SJSA1 (cell line): Measurements from ENCODE around the gene MAST4. TPM values are rescaled to one million over a fixed set of nuclear protein-coding genes. Genes with fewer than 3 reads are reported as not detected.
"Not testable (repeated sequence)": the region's sequence is repeated elsewhere in the genome, so short reads cannot be mapped to it uniquely, and the experiment has no call there.

Experiments
- DNase-seq, 2 experiments: peaks; one replicate each; pipeline ENCODE4 v3.0.0-alpha.2; 2015 to 2020; ENCODE audit warnings: low spot score in 2 of 2, low read depth in 1 of 2
- H3K27ac ChIP-seq: fragments of 250-450 bp; sonication (Bioruptor Pico); 2 replicates; pipeline ENCODE4 v1.5.1; 2020; ENCODE audit warnings: mild to moderate bottlenecking, moderate library complexity
- H3K27me3 ChIP-seq: fragments of 250-450 bp; sonication (Bioruptor Pico); replicated peaks from 2 replicates; pipeline ENCODE4 v1.5.1; 2020; ENCODE audit warnings: mild to moderate bottlenecking, moderate library complexity
- H3K36me3 ChIP-seq: fragments of 250-450 bp; sonication (Bioruptor Pico); 2 replicates; pipeline ENCODE4 v1.5.1; 2020; ENCODE audit warnings: mild to moderate bottlenecking
- H3K4me1 ChIP-seq: fragments of 250-450 bp; sonication (Bioruptor Pico); replicated peaks from 2 replicates; pipeline ENCODE4 v1.6.1; 2021; ENCODE audit warnings: mild to moderate bottlenecking
- H3K4me3 ChIP-seq: fragments of 250-450 bp; sonication (Bioruptor Pico); 2 replicates; pipeline ENCODE4 v1.5.1; 2020; ENCODE audit warnings: mild to moderate bottlenecking
- H3K9me3 ChIP-seq: fragments of 250-450 bp; sonication (Bioruptor Pico); replicated peaks from 2 replicates; pipeline ENCODE4 v1.5.1; 2020; ENCODE audit warnings: mild to moderate bottlenecking
- total RNA-seq: library from RNA; depleted of rRNA; stranded (reverse); fragments of >200 nt; shearing (Covaris generic); gene quantifications from 2 replicates; pipeline ENCODE4 v1.2.3, GENCODE V29; 2014

MAST4 gene
- total RNA-seq, 1 experiment from 2014 or later = 2.3 TPM

GRCh38 chr5:67164856-67165525 is 568.8 kb downstream of the MAST4 start:
- no peaks in the 10 kb centered on the region for H3K27me3 ChIP-seq
- H3K4me1 ChIP-seq = peaks cover 19% of the 10 kb centered on the region
- no peaks in the 10 kb centered on the region for H3K36me3 ChIP-seq
- DNase-seq = no peak
- no peak overlapping the region for H3K27ac ChIP-seq
- H3K9me3 ChIP-seq = no peaks in the 10 kb centered on the region
- no peak overlapping the region for H3K4me3 ChIP-seq

- no peak overlapping the region for H3K4me3 ChIP-seq
- DNase-seq = no peak
These were observed 569.6 kb downstream of the MAST4 start for GRCh38 chr5:67165526-67166459.

DNA sequence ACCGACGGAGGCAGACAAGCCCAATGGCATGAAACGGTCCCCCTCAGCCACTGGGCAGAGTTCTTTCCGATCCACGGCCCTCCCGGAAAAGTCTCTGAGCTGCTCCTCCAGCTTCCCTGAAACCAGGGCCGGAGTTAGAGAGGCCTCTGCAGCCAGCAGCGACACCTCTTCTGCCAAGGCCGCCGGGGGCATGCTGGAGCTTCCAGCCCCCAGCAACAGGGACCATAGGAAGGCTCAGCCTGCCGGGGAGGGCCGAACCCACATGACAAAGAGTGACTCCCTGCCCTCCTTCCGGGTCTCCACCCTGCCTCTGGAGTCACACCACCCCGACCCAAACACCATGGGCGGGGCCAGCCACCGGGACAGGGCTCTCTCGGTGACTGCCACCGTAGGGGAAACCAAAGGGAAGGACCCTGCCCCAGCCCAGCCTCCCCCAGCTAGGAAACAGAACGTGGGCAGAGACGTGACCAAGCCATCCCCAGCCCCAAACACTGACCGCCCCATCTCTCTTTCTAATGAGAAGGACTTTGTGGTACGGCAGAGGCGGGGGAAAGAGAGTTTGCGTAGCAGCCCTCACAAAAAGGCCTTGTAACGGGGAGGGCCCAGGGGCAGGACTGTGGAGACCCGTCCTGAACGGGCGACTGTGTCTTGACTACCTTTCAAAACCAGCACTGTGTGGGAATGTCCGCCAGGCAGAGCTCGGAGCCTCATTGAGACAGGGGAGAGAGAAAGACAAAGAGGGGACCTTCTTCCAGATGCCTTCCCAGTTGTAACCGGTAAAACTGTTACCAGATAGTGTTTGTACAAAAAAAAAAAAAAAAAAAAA is 570.5 kb downstream of the MAST4 start:
- no peaks in the 10 kb centered on the region for H3K27me3 ChIP-seq
- no peak for DNase-seq
- H3K36me3 ChIP-seq = no peaks in the 10 kb centered on the region
- H3K4me3 ChIP-seq = no peak overlapping the region
- H3K4me1 ChIP-seq = peaks cover 3% of the 10 kb centered on the region
- H3K9me3 ChIP-seq = no peaks in the 10 kb centered on the region
- H3K27ac ChIP-seq = no peak overlapping the region

More at GRCh38 chr5:67165526-67166459, 569.6 kb downstream of the MAST4 start:
- no peak overlapping the region for H3K27ac ChIP-seq
- H3K27me3 ChIP-seq = no peaks in the 10 kb centered on the region
- no peaks in the 10 kb centered on the region for H3K9me3 ChIP-seq
- no peaks in the 10 kb centered on the region for H3K36me3 ChIP-seq
- peaks cover 11% of the 10 kb centered on the region for H3K4me1 ChIP-seq

GRCh38 chr5:67168069-67168468 is 571.9 kb downstream of the MAST4 start:
- Histone ChIP-seq H3K9me3 (no peaks in the 10 kb centered on the region), H3K4me1 (no peaks in the 10 kb centered on the region), H3K4me3 (no peak overlapping the region), H3K27me3 (no peaks in the 10 kb centered on the region), H3K27ac (no peak overlapping the region), H3K36me3 (no peaks in the 10 kb centered on the region)
- DNase-seq = no peak

GRCh38 chr5:67170767-67171166 is 574.6 kb downstream of the MAST4 start:
- Histone ChIP-seq H3K9me3 (no peaks in the 10 kb centered on the region), H3K27ac (no peak overlapping the region), H3K36me3 (no peaks in the 10 kb centered on the region), H3K4me1 (no peaks in the 10 kb centered on the region), H3K27me3 (no peaks in the 10 kb centered on the region), H3K4me3 (no peak overlapping the region)
- no peak for DNase-seq

GRCh38 chr5:67173351-67173750 is 577.2 kb downstream of the MAST4 start:
- not testable (repeated sequence) for H3K4me3 ChIP-seq, H3K4me1 ChIP-seq, H3K27me3 ChIP-seq, H3K36me3 ChIP-seq, H3K9me3 ChIP-seq, H3K27ac ChIP-seq, DNase-seq

GRCh38 chr5:67173959-67174358 is 577.8 kb downstream of the MAST4 start:
- H3K4me3 ChIP-seq = no peak overlapping the region
- no peaks in the 10 kb centered on the region for H3K36me3 ChIP-seq
- no peak for DNase-seq
- H3K4me1 ChIP-seq = no peaks in the 10 kb centered on the region
- 0 out of 2 replicates have a peak, but pooled peaks cover 2% of the 10 kb centered on the region for H3K9me3 ChIP-seq
- no peak overlapping the region for H3K27ac ChIP-seq
- no peaks in the 10 kb centered on the region for H3K27me3 ChIP-seq

GRCh38 chr5:67176936-67177335 is 580.7 kb downstream of the MAST4 start:
- no peak for DNase-seq
- H3K36me3 ChIP-seq = no peaks in the 10 kb centered on the region
- H3K4me1 ChIP-seq = no peaks in the 10 kb centered on the region
- H3K27ac ChIP-seq = no peak overlapping the region
- no peaks in the 10 kb centered on the region for H3K27me3 ChIP-seq
- no peak overlapping the region for H3K4me3 ChIP-seq
- 0 out of 2 replicates have a peak, but pooled peaks cover 2% of the 10 kb centered on the region for H3K9me3 ChIP-seq

- H3K27me3 ChIP-seq = no peaks in the 10 kb centered on the region
- H3K27ac ChIP-seq = no peak overlapping the region
- H3K4me3 ChIP-seq = no peak overlapping the region
- H3K9me3 ChIP-seq = 0 out of 2 replicates have a peak, but pooled peaks cover 2% of the 10 kb centered on the region
- DNase-seq = no peak
- H3K36me3 ChIP-seq = no peaks in the 10 kb centered on the region
- H3K4me1 ChIP-seq = no peaks in the 10 kb centered on the region
These were observed 581.9 kb downstream of the MAST4 start for GRCh38 chr5:67178085-67178484.

- Histone ChIP-seq H3K4me3 (no peak overlapping the region), H3K27ac (no peak overlapping the region), H3K9me3 (0 out of 2 replicates have a peak, but pooled peaks cover 2% of the 10 kb centered on the region), H3K27me3 (no peaks in the 10 kb centered on the region), H3K4me1 (no peaks in the 10 kb centered on the region), H3K36me3 (no peaks in the 10 kb centered on the region)
- DNase-seq = no peak
These were observed 582.8 kb downstream of the MAST4 start for GRCh38 chr5:67178966-67179365.

- Histone ChIP-seq H3K9me3 (0 out of 2 replicates have a peak, but pooled peaks cover 2% of the 10 kb centered on the region), H3K27me3 (no peaks in the 10 kb centered on the region), H3K36me3 (no peaks in the 10 kb centered on the region), H3K27ac (no peak overlapping the region), H3K4me1 (no peaks in the 10 kb centered on the region), H3K4me3 (no peak overlapping the region)
- no peak for DNase-seq
These were observed 583.6 kb downstream of the MAST4 start for GRCh38 chr5:67179697-67180361.

- Histone ChIP-seq H3K4me3 (no peak overlapping the region), H3K36me3 (no peaks in the 10 kb centered on the region), H3K9me3 (0 out of 2 replicates have a peak, but pooled peaks cover 2% of the 10 kb centered on the region), H3K27ac (no peak overlapping the region), H3K27me3 (no peaks in the 10 kb centered on the region), H3K4me1 (no peaks in the 10 kb centered on the region)
- DNase-seq = no peak
These were observed 585.5 kb downstream of the MAST4 start for GRCh38 chr5:67181648-67182221.

DNA sequence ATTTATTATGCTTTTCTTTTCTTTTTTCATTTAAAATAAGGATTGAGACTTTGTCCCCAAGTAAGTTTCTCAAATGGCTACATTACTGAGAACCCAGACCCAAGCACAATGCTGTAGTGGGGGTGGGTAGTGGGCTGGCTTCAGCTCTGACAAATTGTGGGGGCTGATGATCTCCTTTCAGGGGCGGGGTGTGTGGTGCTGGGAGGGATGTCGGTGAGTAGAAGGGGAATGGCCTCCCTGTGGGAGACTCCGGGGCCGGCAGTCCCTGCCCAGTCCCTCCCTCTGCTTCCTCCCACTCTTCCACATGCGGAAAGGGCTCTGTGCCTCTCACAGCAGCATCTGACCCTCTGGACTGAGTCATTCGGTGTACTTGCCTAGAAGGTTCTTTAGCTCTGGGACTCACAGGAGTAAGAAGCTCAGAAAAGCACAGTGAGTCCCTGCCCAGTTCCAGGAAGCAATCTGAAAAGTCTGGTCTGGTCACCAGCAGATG is 586.2 kb downstream of the MAST4 start:
- Histone ChIP-seq H3K4me1 (no peaks in the 10 kb centered on the region), H3K27me3 (no peaks in the 10 kb centered on the region), H3K9me3 (no peaks in the 10 kb centered on the region), H3K36me3 (no peaks in the 10 kb centered on the region), H3K27ac (no peak overlapping the region), H3K4me3 (no peak overlapping the region)
- DNase-seq = no peak
